ENCODE measurements around the gene PAPSS2.

GRCh38 chr10:87646192-87646909, 13.3 kb upstream of the PAPSS2 start:
- TF ChIP-seq CTCF (conservative IDR thresholded peaks at IDR 0.05 in 1 of 2, IDR thresholded peaks at IDR 0.05 in 1 of 2; ENCODE audit: low read depth in 1 of 2, low read length in 2 of 2) (no peak), EZH2 (IDR thresholded peaks at IDR 0.05; ENCODE audit: low read length, missing control alignments) (no peak)
